NCI-H1436 treated with DMSO at 0.1 percent for 48 hours (cell line): ENCODE results near the gene KMT2E.
"Not testable (repeated sequence)": the region's sequence is repeated elsewhere in the genome, so short reads cannot be mapped to it uniquely, and the experiment has no call there.

Source experiments
- DNase-seq: peaks from one replicate; lab custom pipeline; 2025; lab: John Stamatoyannopoulos, UW

Gene KMT2E

GRCh38 chr7:105026750-105027149 is 12.7 kb downstream of the KMT2E start:
- DNase-seq: no peak

- no peak for DNase-seq
Observed at GRCh38 chr7:105027176-105027853, 13.3 kb downstream of the KMT2E start.

- DNase-seq: no peak
Observed at GRCh38 chr7:105028004-105028403, 14.0 kb downstream of the KMT2E start.

- DNase-seq: not testable (repeated sequence)
Observed at GRCh38 chr7:105028941-105029340, 14.9 kb downstream of the KMT2E start.

DNA sequence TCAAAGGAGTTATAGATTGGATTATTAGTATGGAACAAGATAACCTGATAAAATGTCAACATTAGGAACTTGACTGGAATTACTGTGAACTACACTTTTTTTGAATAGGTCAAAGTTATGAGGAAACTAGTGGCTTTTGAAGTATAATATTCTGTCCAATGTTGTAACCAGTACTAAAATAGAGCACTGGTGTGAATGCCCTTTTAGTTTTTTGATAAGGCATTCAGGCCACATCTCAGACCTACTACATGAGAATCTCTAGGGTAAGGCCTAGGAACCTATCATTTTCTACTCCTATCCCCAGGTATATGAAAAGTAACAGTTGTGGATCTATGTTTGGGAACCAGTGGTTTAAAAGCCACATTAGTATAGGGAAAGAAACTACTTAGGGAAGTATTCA is 16.4 kb downstream of the KMT2E start:
- no peak for DNase-seq

DNA sequence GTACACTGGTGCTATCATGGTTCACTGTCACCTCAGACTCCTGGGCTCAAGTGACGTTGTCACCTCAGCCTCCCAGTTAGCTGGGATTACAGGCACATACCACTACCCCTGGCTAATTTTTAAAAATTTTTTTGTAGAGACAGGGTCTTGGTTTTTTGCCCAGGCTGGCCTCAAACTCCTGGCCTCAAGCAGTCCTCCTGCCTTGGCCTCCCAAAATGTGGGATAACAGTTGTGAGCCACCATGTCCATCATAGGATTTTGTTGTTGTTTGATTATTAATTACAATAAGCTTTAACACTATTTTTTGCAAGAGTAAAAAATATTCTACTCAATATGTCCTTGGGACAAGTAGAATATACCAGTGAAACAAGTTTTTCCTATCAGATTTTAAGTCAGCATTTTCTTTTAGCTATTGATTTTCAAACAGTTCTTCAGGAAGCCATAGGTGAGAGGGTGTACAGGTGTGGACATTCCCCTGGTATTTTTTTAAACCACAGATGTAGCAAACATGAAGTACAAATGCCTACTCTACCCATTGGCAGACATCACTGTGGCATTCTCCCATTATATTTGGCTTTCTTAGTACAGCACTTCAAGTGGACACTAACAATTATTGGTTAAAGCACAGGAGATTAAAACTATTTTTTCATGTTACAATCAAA is 18.7 kb downstream of the KMT2E start:
- no peak for DNase-seq

DNA sequence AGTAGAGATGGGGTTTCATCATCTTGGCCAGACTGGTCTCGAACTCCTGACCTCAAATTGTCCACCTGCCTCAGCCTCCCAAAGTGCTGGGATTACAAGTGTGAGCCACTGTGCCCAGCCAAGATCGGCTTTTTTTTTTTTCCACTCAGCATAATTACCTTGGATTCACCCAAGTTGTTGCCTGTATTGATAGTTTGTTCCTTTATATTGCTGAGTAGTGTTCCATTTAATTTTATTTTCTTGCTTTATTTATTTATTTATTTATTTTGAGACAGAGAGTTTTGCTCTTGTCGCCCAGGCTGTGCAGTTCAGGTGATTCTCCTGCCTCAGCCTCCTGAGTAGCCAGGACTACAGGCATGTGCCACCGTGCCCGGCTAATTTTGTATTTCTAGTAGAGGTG is 21.3 kb downstream of the KMT2E start:
- no peak for DNase-seq

DNA sequence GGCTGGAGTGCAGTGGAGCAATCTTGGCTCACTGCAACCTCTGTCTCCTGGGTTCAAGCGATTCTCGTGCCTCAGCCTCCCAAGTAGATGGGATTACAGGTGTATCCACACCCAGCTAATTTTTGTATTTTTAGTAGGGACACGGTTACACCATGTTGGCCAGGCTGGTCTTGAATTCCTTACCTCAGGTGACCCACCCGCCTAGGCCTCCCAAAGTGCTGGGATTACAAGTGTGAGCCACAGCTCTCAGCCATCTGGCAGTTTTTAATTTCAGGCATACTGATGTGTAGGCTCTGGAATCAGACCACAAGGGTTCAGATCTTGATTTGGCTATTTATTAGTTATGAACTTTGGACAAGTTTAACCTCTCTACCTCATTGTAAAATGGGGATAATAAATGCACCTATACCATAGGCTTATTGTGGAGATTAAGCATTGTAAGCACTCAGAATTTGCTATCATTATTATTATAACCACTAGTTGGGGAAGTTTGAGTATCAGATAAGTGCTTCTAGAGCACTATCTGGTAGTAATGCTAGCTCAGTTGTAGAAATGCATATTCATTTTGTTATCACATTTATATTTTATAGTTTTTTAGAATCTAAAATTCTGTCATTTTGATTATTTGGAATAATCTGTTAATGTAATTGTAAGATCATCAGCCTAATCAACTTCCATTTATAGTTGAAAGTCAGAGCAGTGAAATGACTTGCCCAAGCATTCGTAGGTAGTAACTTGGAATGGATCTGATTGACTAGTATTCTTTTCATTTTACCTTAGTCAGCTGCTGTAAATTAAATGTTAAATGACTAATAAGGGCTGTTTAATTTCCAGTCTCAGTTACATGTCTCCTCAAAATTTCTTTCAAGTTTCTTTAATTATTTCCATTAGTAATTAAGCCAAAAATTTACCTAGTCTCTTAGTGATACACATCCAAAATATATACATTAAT is 22.5 kb downstream of the KMT2E start:
- no peak for DNase-seq

- DNase-seq: no peak
Observed at GRCh38 chr7:105037319-105037718, 23.3 kb downstream of the KMT2E start.

DNA sequence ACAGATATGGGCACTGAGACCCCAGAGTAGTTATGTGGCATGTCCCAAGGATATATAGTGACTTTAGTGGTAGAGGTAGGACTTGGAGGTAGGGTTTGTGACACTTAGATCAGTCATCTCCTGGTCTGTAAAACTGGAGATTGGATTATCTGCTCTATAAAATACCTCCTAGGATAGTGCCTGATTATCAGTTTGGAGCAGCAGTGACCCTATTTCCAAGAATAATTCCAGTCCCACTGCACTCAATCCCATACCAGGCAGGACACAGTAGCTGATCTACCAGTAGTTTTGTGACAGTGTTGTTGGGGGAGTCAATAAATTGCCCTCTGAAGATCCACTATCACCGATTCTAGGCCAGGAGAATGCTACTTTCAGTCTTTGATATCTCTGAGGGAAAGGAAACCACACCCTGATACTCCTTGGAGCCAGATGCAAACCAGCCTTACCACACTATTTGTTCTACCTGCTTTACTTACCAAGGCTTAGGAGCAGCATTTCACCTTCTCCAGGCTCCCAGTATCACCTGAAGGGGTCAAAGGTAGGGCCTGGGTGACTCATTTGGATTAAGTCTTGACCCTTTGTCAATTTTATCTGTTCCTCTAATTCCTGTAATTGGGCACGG is 30.6 kb downstream of the KMT2E start:
- DNase-seq: no peak

- DNase-seq: no peak
Observed at GRCh38 chr7:105046414-105046813, 32.4 kb downstream of the KMT2E start.

DNA sequence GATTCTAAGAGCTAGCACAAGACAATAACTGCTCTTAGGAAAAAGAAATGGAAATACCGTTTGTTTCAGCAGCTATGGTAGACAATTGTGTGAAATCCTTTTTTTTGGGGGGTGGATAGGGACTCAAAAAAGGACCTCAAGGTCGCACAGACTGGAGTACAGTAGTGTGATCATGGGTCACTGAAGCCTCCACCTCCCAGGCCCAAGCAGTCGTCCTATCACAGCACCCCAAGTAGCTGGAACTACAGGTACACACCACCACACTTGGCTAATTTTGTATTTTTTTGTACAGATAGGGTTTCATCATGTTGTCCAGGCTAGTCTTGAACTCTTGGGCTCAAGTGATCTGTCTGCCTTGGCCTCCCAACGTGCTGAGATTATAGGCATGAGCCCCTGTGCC is 33.9 kb downstream of the KMT2E start:
- no peak for DNase-seq

GRCh38 chr7:105050493-105050892 is 36.5 kb downstream of the KMT2E start:
- DNase-seq: no peak

DNA sequence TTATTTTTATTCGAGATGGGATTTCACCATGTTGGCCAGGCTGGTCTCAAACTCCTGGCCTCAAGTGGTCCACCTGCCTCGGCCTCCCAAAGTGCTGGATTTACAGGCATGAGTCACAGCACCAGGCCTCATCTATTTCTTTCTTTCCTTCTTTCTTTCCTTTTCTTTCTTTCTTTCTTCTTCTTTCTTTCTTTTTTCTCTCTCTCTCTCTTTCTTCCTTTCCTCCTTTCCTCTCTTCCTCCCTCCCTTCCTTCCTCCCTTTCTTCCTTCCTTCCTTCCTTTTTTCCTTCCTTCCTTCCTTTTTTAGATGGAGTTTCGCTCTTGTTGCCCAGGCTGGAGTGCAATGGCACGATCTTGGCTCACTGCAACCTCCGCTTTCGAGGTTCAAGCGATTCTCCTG is 36.9 kb downstream of the KMT2E start:
- not testable (repeated sequence) for DNase-seq

- DNase-seq: no peak
Observed at GRCh38 chr7:105055084-105055483, 41.1 kb downstream of the KMT2E start.

DNA sequence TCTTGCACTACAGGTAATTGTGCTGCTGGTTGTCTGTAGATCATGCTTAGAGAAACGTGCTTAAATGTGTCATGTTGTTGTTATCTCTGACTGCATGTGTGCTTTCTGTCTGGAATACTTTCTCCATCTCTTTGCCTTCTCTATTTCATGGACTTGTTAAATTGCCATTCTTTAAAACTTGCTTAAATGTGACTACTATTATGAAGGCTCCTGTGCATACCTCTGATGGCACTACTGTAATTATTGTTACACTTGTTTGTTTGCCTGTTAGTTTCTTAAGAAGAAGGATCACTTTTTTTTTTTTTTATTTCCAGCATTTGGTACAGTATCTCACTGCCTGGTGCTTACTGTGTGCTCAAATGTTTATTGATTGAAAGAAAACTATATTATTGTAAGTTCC is 41.6 kb downstream of the KMT2E start:
- DNase-seq: no peak

DNA sequence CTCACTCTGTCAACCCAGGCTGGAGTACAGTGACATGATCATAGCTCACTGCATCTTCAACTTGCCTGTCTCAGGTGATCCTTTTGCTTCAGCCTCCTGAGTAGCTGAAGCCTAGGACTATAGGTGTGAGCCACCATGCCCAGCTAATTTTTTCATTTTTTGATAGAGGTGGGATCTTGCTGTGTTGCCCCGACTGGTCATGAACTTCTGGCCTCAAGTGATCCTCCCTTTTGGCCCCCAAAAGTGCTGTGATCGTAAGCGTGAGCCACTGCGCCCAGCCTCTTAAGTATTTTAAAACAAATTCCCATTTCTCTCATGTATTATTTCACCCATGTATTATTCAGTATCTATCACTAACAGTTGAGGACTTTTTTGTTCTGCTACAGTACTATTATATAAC is 43.5 kb downstream of the KMT2E start:
- DNase-seq: no peak

- DNase-seq: no peak
Observed at GRCh38 chr7:105060437-105060836, 46.4 kb downstream of the KMT2E start.

- no peak for DNase-seq
Observed at GRCh38 chr7:105060923-105061322, 46.9 kb downstream of the KMT2E start.

- DNase-seq: no peak
Observed at GRCh38 chr7:105065104-105065503, 51.1 kb downstream of the KMT2E start.

- DNase-seq: no peak
Observed at GRCh38 chr7:105067691-105068090, 53.7 kb downstream of the KMT2E start.

DNA sequence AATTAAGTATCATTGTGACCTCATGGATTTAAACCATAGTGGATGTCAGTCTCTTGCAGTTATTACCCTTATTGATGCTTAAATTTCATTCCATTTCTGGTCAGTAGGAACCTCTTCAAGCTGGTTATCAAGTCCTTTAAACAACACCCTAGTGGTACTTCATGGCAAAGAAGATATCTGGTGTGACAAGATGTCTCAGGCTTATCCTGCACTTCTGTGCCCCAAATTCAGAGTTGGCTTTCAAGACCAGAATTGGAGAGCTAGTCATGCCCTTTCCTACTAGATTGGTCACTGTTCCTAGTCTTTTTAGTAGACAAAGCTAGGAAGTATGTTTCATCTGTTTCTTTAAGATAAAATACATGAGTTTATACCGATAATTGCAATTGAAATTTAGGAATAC is 54.9 kb downstream of the KMT2E start:
- no peak for DNase-seq
